Measurements from ENCODE around the gene UBA3. TPM values are rescaled to one million over a fixed set of nuclear protein-coding genes. Genes with fewer than 3 reads are reported as not detected.

Gene UBA3
- total and polyA plus RNA-seq, 2 of the 13 experiments (the other 11 are each of a cell fraction or from before 2014, with no cell fraction given), result 40.7 to 49.0 TPM

- TF ChIP-seq HNRNPK (IDR thresholded peaks at IDR 0.05; ENCODE audit: low read depth, low read length, poor library complexity, severe bottlenecking) (no peak), RFXANK (CRISPR knock-in tag; IDR thresholded peaks at IDR 0.05) (no peak), ZFP41 (CRISPR knock-in tag; IDR thresholded peaks at IDR 0.05; ENCODE audit: borderline replicate concordance) (no peak), ZNF329 (CRISPR knock-in tag; IDR thresholded peaks at IDR 0.05; ENCODE audit: low read depth) (peak; percentile 68), ZNF598 (CRISPR knock-in tag; IDR thresholded peaks at IDR 0.05; ENCODE audit: borderline replicate concordance) (peak; percentile 89; the same call in 1 of the 2 replicates), BORCS8-MEF2B (CRISPR knock-in tag; IDR thresholded peaks at IDR 0.05) (peak; percentile 69; the same call in 1 of the 2 replicates), PITX1 (CRISPR knock-in tag; IDR thresholded peaks at IDR 0.05) (peak; percentile 59; the same call in 1 of the 2 replicates), ZNF768 (CRISPR knock-in tag; IDR thresholded peaks at IDR 0.05) (peak; percentile 65; the same call in 1 of the 2 replicates), THAP11 (CRISPR knock-in tag; IDR thresholded peaks at IDR 0.05) (peak; percentile 82), NONO (IDR thresholded peaks at IDR 0.05) (no peak), NONO (CRISPR knock-in tag; conservative IDR thresholded peaks at IDR 0.05) (0 out of 2 replicates have a peak, but pooled peaks have one; percentile 49), ZNF296 (CRISPR knock-in tag; conservative IDR thresholded peaks at IDR 0.05) (no peak), MBD4 (IDR thresholded peaks at IDR 0.05; ENCODE audit: borderline replicate concordance, low read length) (no peak), ZNF205 (CRISPR knock-in tag; IDR thresholded peaks at IDR 0.05) (no peak), FOSL2 (CRISPR knock-in tag; IDR thresholded peaks at IDR 0.05) (0 out of 2 replicates have a peak, but pooled peaks have one; percentile 15), ZNF878 (CRISPR knock-in tag; IDR thresholded peaks at IDR 0.05) (peak; percentile 20; the same call in 1 of the 2 replicates), ZSCAN5A (CRISPR knock-in tag; IDR thresholded peaks at IDR 0.05; ENCODE audit: borderline replicate concordance) (no peak), SIN3A (IDR thresholded peaks at IDR 0.05; ENCODE audit: borderline replicate concordance, low read depth, low read length) (peak; percentile 73; the same call in 1 of the 2 replicates), NFATC3 (CRISPR knock-in tag; IDR thresholded peaks at IDR 0.05) (no peak), GZF1 (CRISPR knock-in tag; IDR thresholded peaks at IDR 0.05) (peak; percentile 59; the same call in 1 of the 2 replicates), ZNF256 (CRISPR knock-in tag; conservative IDR thresholded peaks at IDR 0.05) (no peak), ZNF709 (CRISPR knock-in tag; IDR thresholded peaks at IDR 0.05) (peak; percentile 44; the same call in 1 of the 2 replicates)
- TF ChIP-seq, protein P1, sequence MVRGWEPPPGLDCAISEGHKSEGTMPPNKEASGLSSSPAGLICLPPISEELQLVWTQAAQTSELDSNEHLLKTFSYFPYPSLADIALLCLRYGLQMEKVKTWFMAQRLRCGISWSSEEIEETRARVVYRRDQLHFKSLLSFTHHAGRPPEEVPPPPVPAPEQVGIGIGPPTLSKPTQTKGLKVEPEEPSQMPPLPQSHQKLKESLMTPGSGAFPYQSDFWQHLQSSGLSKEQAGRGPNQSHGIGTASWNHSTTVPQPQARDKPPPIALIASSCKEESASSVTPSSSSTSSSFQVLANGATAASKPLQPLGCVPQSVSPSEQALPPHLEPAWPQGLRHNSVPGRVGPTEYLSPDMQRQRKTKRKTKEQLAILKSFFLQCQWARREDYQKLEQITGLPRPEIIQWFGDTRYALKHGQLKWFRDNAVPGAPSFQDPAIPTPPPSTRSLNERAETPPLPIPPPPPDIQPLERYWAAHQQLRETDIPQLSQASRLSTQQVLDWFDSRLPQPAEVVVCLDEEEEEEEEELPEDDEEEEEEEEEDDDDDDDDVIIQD (CRISPR knock-in tag; IDR thresholded peaks at IDR 0.05; ENCODE audit: low read depth), result peak; percentile 48
- TF ChIP-seq, protein P2, sequence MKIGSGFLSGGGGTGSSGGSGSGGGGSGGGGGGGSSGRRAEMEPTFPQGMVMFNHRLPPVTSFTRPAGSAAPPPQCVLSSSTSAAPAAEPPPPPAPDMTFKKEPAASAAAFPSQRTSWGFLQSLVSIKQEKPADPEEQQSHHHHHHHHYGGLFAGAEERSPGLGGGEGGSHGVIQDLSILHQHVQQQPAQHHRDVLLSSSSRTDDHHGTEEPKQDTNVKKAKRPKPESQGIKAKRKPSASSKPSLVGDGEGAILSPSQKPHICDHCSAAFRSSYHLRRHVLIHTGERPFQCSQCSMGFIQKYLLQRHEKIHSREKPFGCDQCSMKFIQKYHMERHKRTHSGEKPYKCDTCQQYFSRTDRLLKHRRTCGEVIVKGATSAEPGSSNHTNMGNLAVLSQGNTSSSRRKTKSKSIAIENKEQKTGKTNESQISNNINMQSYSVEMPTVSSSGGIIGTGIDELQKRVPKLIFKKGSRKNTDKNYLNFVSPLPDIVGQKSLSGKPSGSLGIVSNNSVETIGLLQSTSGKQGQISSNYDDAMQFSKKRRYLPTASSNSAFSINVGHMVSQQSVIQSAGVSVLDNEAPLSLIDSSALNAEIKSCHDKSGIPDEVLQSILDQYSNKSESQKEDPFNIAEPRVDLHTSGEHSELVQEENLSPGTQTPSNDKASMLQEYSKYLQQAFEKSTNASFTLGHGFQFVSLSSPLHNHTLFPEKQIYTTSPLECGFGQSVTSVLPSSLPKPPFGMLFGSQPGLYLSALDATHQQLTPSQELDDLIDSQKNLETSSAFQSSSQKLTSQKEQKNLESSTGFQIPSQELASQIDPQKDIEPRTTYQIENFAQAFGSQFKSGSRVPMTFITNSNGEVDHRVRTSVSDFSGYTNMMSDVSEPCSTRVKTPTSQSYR (CRISPR knock-in tag; IDR thresholded peaks at IDR 0.05; ENCODE audit: borderline replicate concordance), result 0 out of 2 replicates have a peak, but pooled peaks have one; percentile 15
Measured at GRCh38 chr3:69051756-69052471, 28.3 kb downstream of the UBA3 start, which contains the start of gene TMF1 (continued).
